SJSA1 (cell line): ENCODE measurements around the gene TRAK1. TPM values are rescaled to one million over a fixed set of nuclear protein-coding genes. Genes with fewer than 3 reads are reported as not detected.
A peak's percentile ranks its signal among the peaks of the same experiment; 100 is the strongest.

Experiments used
- DNase-seq, 2 experiments: peaks; one replicate each; pipeline ENCODE4 v3.0.0-alpha.2; 2015 to 2020; ENCODE audit warnings: low spot score in 2 of 2, low read depth in 1 of 2
- H3K27ac ChIP-seq: fragments of 250-450 bp; sonication (Bioruptor Pico); 2 replicates; pipeline ENCODE4 v1.5.1; 2020; ENCODE audit warnings: mild to moderate bottlenecking, moderate library complexity
- H3K27me3 ChIP-seq: fragments of 250-450 bp; sonication (Bioruptor Pico); replicated peaks from 2 replicates; pipeline ENCODE4 v1.5.1; 2020; ENCODE audit warnings: mild to moderate bottlenecking, moderate library complexity
- H3K36me3 ChIP-seq: fragments of 250-450 bp; sonication (Bioruptor Pico); 2 replicates; pipeline ENCODE4 v1.5.1; 2020; ENCODE audit warnings: mild to moderate bottlenecking
- H3K4me1 ChIP-seq: fragments of 250-450 bp; sonication (Bioruptor Pico); replicated peaks from 2 replicates; pipeline ENCODE4 v1.6.1; 2021; ENCODE audit warnings: mild to moderate bottlenecking
- H3K4me3 ChIP-seq: fragments of 250-450 bp; sonication (Bioruptor Pico); 2 replicates; pipeline ENCODE4 v1.5.1; 2020; ENCODE audit warnings: mild to moderate bottlenecking
- H3K9me3 ChIP-seq: fragments of 250-450 bp; sonication (Bioruptor Pico); replicated peaks from 2 replicates; pipeline ENCODE4 v1.5.1; 2020; ENCODE audit warnings: mild to moderate bottlenecking
- total RNA-seq: library from RNA; depleted of rRNA; stranded (reverse); fragments of >200 nt; shearing (Covaris generic); gene quantifications from 2 replicates; pipeline ENCODE4 v1.2.3, GENCODE V29; 2014

TRAK1 gene
- total RNA-seq, 1 experiment from 2014 or later: 15.4 TPM

DNA sequence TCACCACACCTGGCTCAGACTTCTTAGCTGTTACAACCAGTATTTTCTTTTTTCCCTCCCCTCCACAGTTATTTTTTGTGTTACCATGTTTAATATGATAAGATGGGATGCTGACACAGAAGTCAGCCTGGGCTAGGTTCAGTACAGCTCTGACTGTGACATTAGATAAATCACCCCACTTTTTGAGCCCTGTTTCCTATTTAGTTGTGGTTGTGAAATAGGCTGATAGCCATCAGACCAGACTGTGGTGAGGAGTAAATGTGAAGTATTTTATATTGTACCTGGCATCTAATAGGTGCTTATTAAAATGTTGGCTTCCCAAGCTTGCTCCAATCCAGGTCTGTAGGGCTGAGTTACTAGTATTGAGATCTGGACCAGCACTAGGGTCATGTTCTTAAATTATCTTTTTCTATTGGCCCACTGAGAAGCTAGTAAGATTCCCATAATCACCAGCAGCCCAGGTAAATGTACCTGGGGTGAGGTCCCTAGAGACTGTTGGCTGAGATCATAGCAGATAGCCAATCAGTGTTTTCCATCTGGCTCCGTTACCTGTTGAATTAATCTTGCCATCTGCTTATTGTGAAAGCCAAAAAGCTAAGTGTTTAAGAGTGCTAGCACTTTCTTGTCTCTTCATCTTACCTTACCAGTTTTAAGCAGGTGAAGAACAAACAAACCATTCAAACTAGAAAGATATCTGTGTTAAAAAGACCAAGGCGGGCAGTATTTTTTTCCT lies 113.9 kb downstream of the TRAK1 start:
- Histone ChIP-seq H3K27ac (no peak overlapping the region), H3K9me3 (no peaks in the 10 kb centered on the region), H3K27me3 (no peaks in the 10 kb centered on the region), H3K36me3 (no peaks in the 10 kb centered on the region; the same call in 1 of the 2 replicates), H3K4me1 (no peaks in the 10 kb centered on the region), H3K4me3 (no peak overlapping the region)
- no peak for DNase-seq

DNA sequence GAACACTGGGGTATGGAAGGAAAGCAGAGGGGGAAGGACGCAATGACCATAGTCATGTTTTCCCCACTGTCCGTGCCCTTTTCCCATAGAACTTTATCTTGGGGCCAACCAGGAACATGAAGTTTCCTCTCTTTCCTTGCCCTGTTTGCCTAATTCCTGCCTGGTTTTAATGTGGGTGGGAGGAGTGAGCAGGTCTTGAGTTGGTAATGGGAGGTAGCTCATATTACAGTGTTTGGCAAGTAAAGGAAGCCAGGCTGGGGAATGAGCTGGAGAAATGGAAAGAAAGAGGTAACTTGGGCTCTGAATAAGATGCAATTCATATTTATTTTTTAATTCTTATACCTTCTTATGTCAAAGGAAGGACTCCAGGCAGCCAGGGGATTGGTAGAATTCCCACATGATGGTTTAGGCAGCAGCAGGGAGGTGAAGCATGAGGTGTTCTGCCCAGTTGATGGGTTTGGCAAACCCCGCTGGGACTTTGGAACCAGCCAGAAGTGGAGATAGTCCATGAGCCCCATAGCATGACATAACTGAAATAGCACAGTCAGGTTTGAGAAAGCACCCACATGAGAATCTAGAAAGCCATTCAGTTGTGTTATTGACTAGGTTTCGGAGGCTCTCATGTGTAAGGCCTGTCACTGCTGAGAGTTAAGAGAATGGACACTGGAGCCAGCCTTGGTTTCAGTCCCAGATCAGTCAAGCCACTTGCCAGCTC lies 114.8 kb downstream of the TRAK1 start:
- Histone ChIP-seq H3K9me3 (no peaks in the 10 kb centered on the region), H3K27ac (no peak overlapping the region), H3K36me3 (no peaks in the 10 kb centered on the region), H3K27me3 (no peaks in the 10 kb centered on the region), H3K4me3 (no peak overlapping the region), H3K4me1 (no peaks in the 10 kb centered on the region; the same call in 1 of the 2 replicates)
- DNase-seq: no peak

DNA sequence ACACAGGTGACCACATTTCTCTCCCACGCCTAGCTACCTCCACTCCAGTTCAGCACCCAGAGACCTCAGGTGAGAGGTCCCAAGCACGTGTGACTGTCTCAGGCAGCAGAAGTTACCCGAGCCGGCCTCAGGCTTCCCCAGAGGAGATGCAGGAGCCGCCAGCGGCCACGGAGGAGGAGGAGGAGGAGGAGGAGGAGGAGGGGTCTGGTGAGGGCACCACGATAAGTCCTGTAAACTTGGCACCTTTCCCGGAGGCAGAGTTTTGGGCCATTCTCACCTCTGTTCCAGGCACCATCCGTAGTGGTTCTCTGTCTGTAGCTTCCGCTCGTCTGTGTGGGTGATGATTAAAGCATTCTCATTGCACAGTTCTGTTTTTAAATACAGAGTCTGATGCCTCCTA lies 118.8 kb downstream of the TRAK1 start:
- Histone ChIP-seq H3K36me3 (no peaks in the 10 kb centered on the region; the same call in 1 of the 2 replicates), H3K4me3 (no peak overlapping the region), H3K4me1 (peaks cover 7% of the 10 kb centered on the region), H3K27me3 (no peaks in the 10 kb centered on the region), H3K27ac (no peak overlapping the region), H3K9me3 (no peaks in the 10 kb centered on the region)
- no peak for DNase-seq

DNA sequence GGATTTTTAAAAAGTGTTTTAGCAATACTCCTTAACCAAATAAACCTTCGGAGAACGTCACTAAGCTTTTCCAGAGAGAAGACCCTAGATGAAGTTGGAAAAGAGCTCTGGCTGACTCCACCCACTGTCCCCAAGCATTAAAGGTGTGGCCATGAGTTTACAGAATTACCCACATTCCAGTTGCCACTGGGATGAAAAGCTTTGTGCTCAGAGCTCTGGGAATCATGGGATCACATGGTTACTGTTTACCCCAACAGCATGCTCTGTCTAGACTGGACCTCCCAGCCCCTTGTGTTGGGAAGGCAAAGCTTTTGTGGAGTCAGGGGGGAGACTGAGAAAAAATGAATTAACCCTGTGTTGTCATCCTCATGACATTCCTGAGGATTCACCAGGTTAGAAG lies 119.6 kb downstream of the TRAK1 start:
- Histone ChIP-seq H3K36me3 (no peaks in the 10 kb centered on the region; the same call in 1 of the 2 replicates), H3K27me3 (no peaks in the 10 kb centered on the region), H3K27ac (no peak overlapping the region), H3K4me3 (no peak overlapping the region), H3K4me1 (peaks cover 11% of the 10 kb centered on the region), H3K9me3 (no peaks in the 10 kb centered on the region)
- no peak for DNase-seq

DNA sequence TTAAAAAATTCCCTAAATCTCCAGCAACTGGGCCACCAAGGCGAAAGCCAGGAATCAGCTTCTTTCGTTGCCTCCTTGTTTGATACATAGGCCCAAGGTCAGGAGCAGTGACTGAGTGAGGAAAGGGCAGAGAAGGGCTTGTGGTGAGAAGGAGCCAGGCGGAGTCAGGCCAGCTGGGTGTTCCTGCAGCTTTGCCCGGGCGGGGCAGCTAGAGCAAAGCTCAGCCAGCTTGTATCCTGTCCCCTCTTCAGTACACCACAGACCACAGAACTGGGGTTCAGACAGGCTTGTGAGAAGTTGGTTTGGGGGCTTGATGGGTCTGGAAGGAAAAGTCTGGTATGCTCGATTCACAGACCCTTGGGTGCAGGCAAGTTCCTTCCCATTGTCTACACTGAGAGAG lies 122.3 kb downstream of the TRAK1 start:
- no peak for DNase-seq
- no peak overlapping the region for H3K4me3 ChIP-seq
- H3K36me3 ChIP-seq: no peaks in the 10 kb centered on the region; the same call in 1 of the 2 replicates
- H3K9me3 ChIP-seq: no peaks in the 10 kb centered on the region
- no peak overlapping the region for H3K27ac ChIP-seq
- H3K4me1 ChIP-seq: peaks cover 15% of the 10 kb centered on the region
- H3K27me3 ChIP-seq: no peaks in the 10 kb centered on the region

DNA sequence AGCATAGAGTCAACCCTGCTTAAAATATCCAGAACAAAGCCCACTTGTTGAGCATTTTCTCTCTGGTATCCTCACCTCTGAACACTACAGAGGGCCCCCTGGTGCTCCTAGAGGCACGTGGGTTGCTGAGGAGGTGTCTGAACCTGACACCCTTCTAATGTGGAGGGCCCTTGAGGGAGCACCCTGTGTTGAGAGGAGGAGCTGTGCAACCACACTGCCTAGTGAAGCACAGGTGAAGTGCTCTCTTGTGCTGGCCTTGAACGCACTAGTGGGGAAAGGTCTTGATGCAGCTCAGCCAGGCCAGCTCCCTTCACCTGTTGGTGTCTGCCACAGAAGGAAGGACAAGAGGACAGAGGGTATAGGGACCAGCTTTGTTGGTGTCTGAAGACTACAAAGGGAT lies 122.9 kb downstream of the TRAK1 start:
- no peak for DNase-seq
- Histone ChIP-seq H3K27me3 (no peaks in the 10 kb centered on the region), H3K4me1 (peaks cover 15% of the 10 kb centered on the region), H3K36me3 (no peaks in the 10 kb centered on the region; the same call in 1 of the 2 replicates), H3K27ac (no peak overlapping the region), H3K9me3 (no peaks in the 10 kb centered on the region), H3K4me3 (no peak overlapping the region)

DNA sequence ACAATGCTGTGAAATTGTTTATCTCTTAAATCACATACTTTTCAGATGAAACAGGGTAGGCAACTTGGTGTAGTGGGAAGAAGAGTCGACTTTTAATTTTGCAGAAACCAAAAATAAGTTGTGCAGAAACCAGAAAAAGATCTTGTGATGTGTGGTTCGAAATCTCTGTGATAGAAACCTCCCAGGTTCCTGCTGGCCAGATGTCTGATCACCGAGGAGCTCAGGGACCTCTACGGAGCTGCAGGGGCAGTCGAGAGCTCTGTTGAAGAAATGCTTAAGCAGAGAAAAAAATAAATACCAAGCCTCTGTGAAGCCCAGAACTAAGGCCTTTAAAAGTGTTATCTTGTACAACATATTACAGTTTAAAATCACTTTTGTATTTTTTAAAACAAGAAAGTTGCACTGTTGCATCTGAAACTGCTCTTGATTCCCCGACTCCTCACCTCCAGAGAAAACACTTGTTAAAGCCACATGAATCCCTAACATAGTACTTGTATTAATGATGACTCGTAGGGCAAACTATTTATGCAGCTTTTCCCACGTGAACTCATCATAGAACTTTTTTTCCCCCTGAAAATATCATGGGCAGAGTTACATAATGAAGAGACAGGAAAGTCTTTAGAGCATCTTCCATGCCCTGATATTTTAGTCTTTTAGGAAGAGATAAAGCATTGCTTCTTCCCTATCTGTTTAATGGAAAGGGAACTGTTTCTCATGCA lies 123.6 kb downstream of the TRAK1 start:
- no peak for DNase-seq
- H3K9me3 ChIP-seq: no peaks in the 10 kb centered on the region
- no peak overlapping the region for H3K27ac ChIP-seq
- no peak overlapping the region for H3K4me3 ChIP-seq
- no peaks in the 10 kb centered on the region; the same call in 1 of the 2 replicates for H3K36me3 ChIP-seq
- no peaks in the 10 kb centered on the region for H3K27me3 ChIP-seq
- H3K4me1 ChIP-seq: peaks cover 15% of the 10 kb centered on the region

DNA sequence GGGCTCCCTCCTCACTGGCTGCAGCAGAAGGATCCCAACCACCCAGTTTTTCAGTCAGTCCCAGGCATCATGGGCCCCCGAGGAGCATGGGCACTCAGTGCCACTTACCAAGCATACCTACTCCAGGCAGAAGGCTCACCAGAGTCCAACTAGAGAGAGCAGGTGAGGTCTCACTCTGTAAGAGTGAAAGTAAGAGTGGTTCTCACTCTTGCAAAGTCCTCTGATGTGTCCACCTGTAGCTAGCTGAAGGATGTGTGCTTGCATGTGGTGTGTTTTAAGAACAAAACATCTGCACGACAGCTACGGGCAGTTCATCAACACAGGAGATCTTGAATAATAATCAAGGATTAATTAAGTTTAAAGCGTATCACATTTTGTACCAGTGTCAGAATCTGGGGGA lies 125.1 kb downstream of the TRAK1 start:
- DNase-seq: no peak
- no peaks in the 10 kb centered on the region for H3K27me3 ChIP-seq

DNA sequence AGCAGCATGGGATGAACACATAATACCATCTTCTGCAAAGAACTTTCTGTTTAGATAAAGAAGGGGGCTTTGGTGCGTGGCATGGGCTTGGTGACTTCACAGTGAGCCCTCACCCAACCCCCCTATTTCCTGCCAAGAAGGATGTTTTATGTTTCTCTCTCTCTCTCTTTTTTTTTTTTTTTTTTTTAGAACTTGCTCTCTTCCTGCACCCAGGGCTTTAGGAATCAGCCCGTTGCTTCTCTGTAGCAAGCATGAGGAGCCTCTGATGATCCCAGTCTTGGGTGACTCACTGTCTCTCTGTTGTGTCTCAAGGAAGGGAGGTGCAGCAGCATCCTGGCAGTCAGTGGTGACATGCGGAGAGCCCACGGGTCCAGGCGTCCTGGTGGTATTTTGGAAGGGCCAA lies 125.8 kb downstream of the TRAK1 start:
- Histone ChIP-seq H3K27ac (no peak overlapping the region), H3K4me1 (peaks cover 15% of the 10 kb centered on the region), H3K9me3 (no peaks in the 10 kb centered on the region), H3K36me3 (no peaks in the 10 kb centered on the region), H3K27me3 (no peaks in the 10 kb centered on the region), H3K4me3 (no peak overlapping the region)
- no peak for DNase-seq

More for the DNA sequence above, 125.1 kb downstream of the TRAK1 start:
- no peaks in the 10 kb centered on the region; the same call in 1 of the 2 replicates for H3K36me3 ChIP-seq
- no peak overlapping the region for H3K27ac ChIP-seq
- no peak overlapping the region for H3K4me3 ChIP-seq
- H3K9me3 ChIP-seq: no peaks in the 10 kb centered on the region
- H3K4me1 ChIP-seq: peaks cover 15% of the 10 kb centered on the region

DNA sequence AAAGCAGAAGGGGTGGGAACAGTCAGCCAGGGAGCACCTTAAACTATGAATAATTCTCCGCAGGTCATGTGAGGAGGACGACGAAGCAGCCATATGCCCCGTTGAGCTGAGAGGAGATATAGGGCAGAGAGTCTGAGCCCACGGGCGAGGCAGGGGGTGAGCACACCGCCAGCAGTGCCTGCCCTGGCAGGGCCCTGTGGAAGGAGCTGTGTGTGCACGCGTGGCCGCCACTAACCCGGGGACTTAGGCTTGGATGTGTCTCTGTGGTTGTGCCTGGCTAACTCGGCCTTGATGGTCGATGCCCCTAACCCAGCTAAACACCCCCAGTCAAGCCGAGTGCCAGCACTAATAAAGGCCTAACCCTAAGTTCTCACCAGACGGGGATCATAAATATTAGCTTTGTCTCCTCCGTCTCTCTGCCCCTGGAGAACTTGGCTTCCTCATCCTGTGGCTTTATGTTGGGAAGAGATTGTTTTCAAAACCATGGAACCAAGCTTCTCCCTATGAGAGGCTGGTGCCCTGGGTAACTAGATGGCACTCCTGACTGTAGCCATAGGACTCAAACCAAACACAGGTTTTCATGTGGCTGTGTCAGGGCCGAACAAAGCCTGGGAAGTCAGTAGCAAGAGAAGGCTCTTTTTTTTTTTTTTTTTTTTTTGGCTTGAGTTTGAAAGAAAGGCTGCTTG lies 129.4 kb downstream of the TRAK1 start:
- no peak for DNase-seq
- H3K4me1 ChIP-seq: peaks cover 21% of the 10 kb centered on the region
- H3K27ac ChIP-seq: no peak overlapping the region
- H3K27me3 ChIP-seq: no peaks in the 10 kb centered on the region
- no peaks in the 10 kb centered on the region for H3K9me3 ChIP-seq
- H3K4me3 ChIP-seq: no peak overlapping the region
- peaks cover 6% of the 10 kb centered on the region; the same call in 1 of the 2 replicates for H3K36me3 ChIP-seq

DNA sequence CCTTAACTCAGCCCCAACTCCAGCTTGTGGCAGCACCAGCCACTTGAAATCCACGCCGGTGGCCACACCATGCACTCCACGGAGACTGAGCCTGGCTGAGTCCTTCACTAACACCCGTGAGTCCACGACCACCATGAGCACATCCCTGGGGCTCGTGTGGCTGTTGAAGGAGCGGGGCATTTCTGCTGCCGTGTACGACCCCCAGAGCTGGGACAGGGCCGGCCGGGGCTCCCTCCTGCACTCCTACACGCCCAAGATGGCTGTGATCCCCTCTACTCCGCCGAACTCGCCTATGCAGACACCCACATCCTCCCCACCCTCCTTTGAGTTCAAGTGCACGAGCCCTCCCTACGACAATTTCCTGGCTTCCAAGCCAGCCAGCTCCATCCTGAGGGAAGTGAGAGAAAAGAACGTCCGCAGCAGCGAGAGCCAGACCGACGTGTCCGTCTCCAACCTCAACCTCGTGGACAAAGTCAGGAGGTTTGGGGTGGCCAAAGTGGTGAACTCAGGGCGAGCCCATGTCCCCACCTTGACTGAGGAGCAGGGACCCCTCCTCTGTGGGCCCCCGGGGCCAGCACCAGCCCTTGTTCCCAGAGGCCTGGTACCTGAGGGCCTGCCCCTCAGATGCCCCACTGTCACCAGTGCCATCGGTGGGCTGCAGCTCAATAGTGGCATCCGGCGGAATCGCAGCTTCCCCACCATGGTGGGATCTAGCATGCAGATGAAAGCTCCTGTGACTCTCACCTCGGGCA lies 132.0 kb downstream of the TRAK1 start:
- Histone ChIP-seq H3K27me3 (no peaks in the 10 kb centered on the region), H3K4me3 (no peak overlapping the region), H3K27ac (no peak overlapping the region), H3K36me3 (peaks cover 6% of the 10 kb centered on the region; the same call in 1 of the 2 replicates), H3K9me3 (no peaks in the 10 kb centered on the region), H3K4me1 (peaks cover 16% of the 10 kb centered on the region)
- no peak for DNase-seq

DNA sequence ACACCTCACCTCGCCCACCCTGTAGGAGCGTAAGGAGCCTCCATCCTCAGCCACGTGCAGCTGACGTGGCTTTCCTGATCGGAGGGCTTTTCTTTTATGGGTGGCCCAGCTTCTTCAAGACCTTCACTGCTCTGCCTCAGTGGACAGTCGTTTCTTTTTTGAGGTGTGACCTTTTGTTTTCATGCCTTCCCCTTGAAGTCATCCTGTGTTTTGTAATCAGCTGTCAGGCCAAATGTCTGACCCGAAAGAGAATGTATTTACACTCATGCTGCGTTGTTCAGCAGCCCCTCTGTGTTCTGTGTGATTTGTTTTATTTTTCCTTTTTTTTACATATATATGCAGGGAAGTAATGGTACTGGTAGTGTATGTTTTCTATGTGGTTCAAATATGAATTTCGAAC lies 133.0 kb downstream of the TRAK1 start:
- no peak overlapping the region for H3K4me3 ChIP-seq
- peaks cover 6% of the 10 kb centered on the region; the same call in 1 of the 2 replicates for H3K36me3 ChIP-seq
- peak overlapping the region; percentile 25; the same call in 1 of the 2 replicates for H3K27ac ChIP-seq
- DNase-seq: no peak
- H3K27me3 ChIP-seq: no peaks in the 10 kb centered on the region
- H3K9me3 ChIP-seq: no peaks in the 10 kb centered on the region
- H3K4me1 ChIP-seq: peaks cover 16% of the 10 kb centered on the region
